Stimulated activated CD8-positive, alpha-beta memory T cell treated with anti-CD3 and anti-CD28 coated beads, Interleukin-2, amount 100 ng/mL, for 48 hours (primary cell): ENCODE measurements around the gene ART1.

Experiments used
- DNase-seq, 2 donors: peaks; one replicate each; pipeline ENCODE4 v3.0.0-alpha.2; 2020; ENCODE audit warnings: low read depth in 2 of 2

The ART1 gene

GRCh38 chr11:3665336-3666022 is 20.6 kb downstream of the ART1 start:
- DNase-seq, result no peak

- DNase-seq, result no peak
Measured at GRCh38 chr11:3666023-3666530, 21.1 kb downstream of the ART1 start.

GRCh38 chr11:3667149-3668035 is 22.5 kb downstream of the ART1 start:
- no peak for DNase-seq

- no peak for DNase-seq
Measured at GRCh38 chr11:3669128-3669527, 24.2 kb downstream of the ART1 start.

GRCh38 chr11:3669742-3670183 is 24.8 kb downstream of the ART1 start:
- no peak for DNase-seq

GRCh38 chr11:3671334-3672254 is 26.7 kb downstream of the ART1 start, which contains the start of gene CHRNA10:
CHRNA10 (minus strand) TSS chr11:3671384; CDS start chr11:3671312, 72 bp downstream.
- DNase-seq, result no peak

GRCh38 chr11:3674189-3674588 is 29.3 kb downstream of the ART1 start:
- DNase-seq, result no peak

GRCh38 chr11:3675971-3676370 is 31.0 kb downstream of the ART1 start:
- DNase-seq, result no peak

- no peak for DNase-seq
Measured at GRCh38 chr11:3679077-3679476, 34.1 kb downstream of the ART1 start.

GRCh38 chr11:3683039-3683438 is 38.1 kb downstream of the ART1 start:
- no peak for DNase-seq

- DNase-seq, result no peak
Measured at GRCh38 chr11:3684129-3684818, 39.3 kb downstream of the ART1 start.

- no peak for DNase-seq
Measured at GRCh38 chr11:3684819-3685172, 39.9 kb downstream of the ART1 start.

- DNase-seq, result no peak
Measured at GRCh38 chr11:3685923-3686322, 41.0 kb downstream of the ART1 start.

GRCh38 chr11:3686751-3687150 is 41.8 kb downstream of the ART1 start:
- no peak for DNase-seq

- DNase-seq, result no peak
Measured at GRCh38 chr11:3700410-3700809, 55.5 kb downstream of the ART1 start.

GRCh38 chr11:3700910-3701309 is 56.0 kb downstream of the ART1 start:
- DNase-seq, result no peak

GRCh38 chr11:3703383-3703782 is 58.5 kb downstream of the ART1 start:
- no peak for DNase-seq

- DNase-seq, result no peak
Measured at GRCh38 chr11:3707176-3707575, 62.2 kb downstream of the ART1 start.

GRCh38 chr11:3709977-3710376 is 65.0 kb downstream of the ART1 start:
- no peak for DNase-seq

GRCh38 chr11:3710485-3711259 is 65.7 kb downstream of the ART1 start:
- DNase-seq, result no peak
